Caco-2 (cell line): ENCODE measurements around the gene CPE. TPM values are rescaled to one million over a fixed set of nuclear protein-coding genes. Genes with fewer than 3 reads are reported as not detected.

Experiments
- BruUV-seq: library from RNA; stranded (reverse); fragments of 400-500 nt; replicated peaks from 2 replicates; lab custom pipeline; 2021; lab: Mats Ljungman, UMichigan
- CTCF ChIA-PET: fragments of 300-600 bp; sonication (Branson Sonifier 250); formaldehyde crosslinking; loops from one replicate; lab custom pipeline; 2022; ENCODE audit warnings: antibody characterized with exemption; lab: Charles Lee
- POLR2A ChIA-PET: fragments of 300-600 bp; sonication (Branson Sonifier 250); formaldehyde crosslinking; loops from one replicate; lab custom pipeline; 2022; ENCODE audit warnings: antibody characterized with exemption; lab: Charles Lee
- DNase-seq, 2 experiments: peaks; one replicate each; pipeline versions ENCODE4 v3.0.0 to v3.0.0-alpha.2; 2020 to 2022
- H3K27me3 ChIP-seq: replicated peaks from 2 replicates; pipeline ENCODE4 v1.6.0; 2011; ENCODE audit warnings: low read length; ENCODE audit not compliant: control insufficient read depth, insufficient read depth
- H3K36me3 ChIP-seq: 2 replicates; pipeline ENCODE4 v1.5.1; 2011; ENCODE audit warnings: low read length; ENCODE audit not compliant: control insufficient read depth, insufficient read depth
- H3K4me1 ChIP-seq: fragments of 250-450 bp; sonication (Bioruptor Pico); 2 replicates; pipeline ENCODE4 v1.5.1; 2020; ENCODE audit warnings: mild to moderate bottlenecking
- H3K4me3 ChIP-seq: 2 replicates; pipeline ENCODE4 v1.5.1; 2011; ENCODE audit warnings: low read depth, mild to moderate bottlenecking, control low read depth, low read length
- H3K9me3 ChIP-seq: fragments of 250-450 bp; sonication (Bioruptor Pico); 2 replicates; pipeline ENCODE4 v1.5.1; 2020; ENCODE audit warnings: mild to moderate bottlenecking, moderate library complexity
- H3K27ac Mint-ChIP-seq: one replicate; pipeline ENCODE4 v1.8.0; 2022; ENCODE audit warnings: mixed read lengths; ENCODE audit not compliant: unreplicated experiment
- H3K27me3 Mint-ChIP-seq: one replicate; pipeline ENCODE4 v1.8.0; 2022; ENCODE audit warnings: mixed read lengths; ENCODE audit not compliant: insufficient read depth, unreplicated experiment
- H3K36me3 Mint-ChIP-seq: one replicate; pipeline ENCODE4 v1.8.0; 2022; ENCODE audit warnings: mild to moderate bottlenecking, mixed read lengths; ENCODE audit not compliant: insufficient read depth, unreplicated experiment
- H3K4me1 Mint-ChIP-seq: one replicate; pipeline ENCODE4 v1.8.0; 2022; ENCODE audit warnings: low read depth, mixed read lengths; ENCODE audit not compliant: unreplicated experiment
- H3K4me3 Mint-ChIP-seq: one replicate; pipeline ENCODE4 v1.8.0; 2022; ENCODE audit warnings: mild to moderate bottlenecking, moderate library complexity, mixed read lengths; ENCODE audit not compliant: unreplicated experiment
- H3K9me3 Mint-ChIP-seq: one replicate; pipeline ENCODE4 v1.8.0; 2022; ENCODE audit warnings: mixed read lengths; ENCODE audit not compliant: unreplicated experiment
- CTCF ChIP-seq, 2 experiments: fragments of 200-600 bp in 1 of 2; IDR thresholded peaks; 1 replicate in 1 of 2; 2 replicates in 1 of 2; pipeline versions ENCODE4 v1.5.1 to v1.8.0; 2011 to 2022; ENCODE audit warnings: antibody characterized with exemption in 1 of 2, control low read depth in 1 of 2, inconsistent platforms in 1 of 2, low read depth in 1 of 2, low read length in 1 of 2, mild to moderate bottlenecking in 1 of 2, moderate library complexity in 1 of 2; ENCODE audit not compliant: insufficient read depth in 1 of 2, severe bottlenecking in 1 of 2, unreplicated experiment in 1 of 2
- intact Hi-C: fragments of 100-400 bp; cut with micrococcal nuclease; formaldehyde crosslinking; loops from one replicate; pipeline ENCODE4 v1.10.0; 2022; ENCODE audit not compliant: unreplicated experiment
- total RNA-seq: library from RNA; stranded (reverse); gene quantifications from 2 replicates; pipeline ENCODE4 v1.2.3, GENCODE V29; 2022

The CPE gene
- total RNA-seq, 1 experiment from 2014 or later = 5.9 TPM

- ChIA-PET CTCF (no interaction called here), POLR2A (no interaction called here)
- no peak overlapping the region for H3K4me3 Mint-ChIP-seq
- H3K36me3 Mint-ChIP-seq = no peaks in the 10 kb centered on the region
- no peaks in the 10 kb centered on the region for H3K9me3 Mint-ChIP-seq
- H3K27ac Mint-ChIP-seq = no peak overlapping the region
- H3K4me3 ChIP-seq = no peak overlapping the region
- intact Hi-C loops = loop anchor here (1.0 to 2.0 kb wide), 2 partner anchors 21 to 55 kb away; no protein-coding TSS in a partner anchor
- no peaks in the 10 kb centered on the region for H3K36me3 ChIP-seq
- DNase-seq = no peak
- peaks cover 13% of the 10 kb centered on the region for H3K4me1 Mint-ChIP-seq
- no peaks in the 10 kb centered on the region for H3K9me3 ChIP-seq
- no peaks in the 10 kb centered on the region for H3K27me3 ChIP-seq
- H3K4me1 ChIP-seq = peaks cover 7% of the 10 kb centered on the region; the same call in 1 of the 2 replicates
- H3K27me3 Mint-ChIP-seq = no peaks in the 10 kb centered on the region
- BruUV-seq = no TSS peak
- no peak for TF ChIP-seq CTCF (IDR thresholded peaks at IDR 0.05; ENCODE audit: insufficient read depth in 1 of 2, low read depth in 1 of 2, low read length in 1 of 2, severe bottlenecking in 1 of 2, unreplicated experiment in 1 of 2)
Measured at GRCh38 chr4:165439981-165440380, 61.2 kb downstream of the CPE start.

GRCh38 chr4:165440415-165441158 is 61.8 kb downstream of the CPE start:
- ChIA-PET POLR2A (no interaction called here), CTCF (no interaction called here)
- DNase-seq = peak; percentile 47 to 51
- Histone ChIP-seq H3K27me3 (no peaks in the 10 kb centered on the region), H3K36me3 (no peaks in the 10 kb centered on the region), H3K4me3 (no peak overlapping the region), H3K4me1 (peaks cover 7% of the 10 kb centered on the region; the same call in 1 of the 2 replicates), H3K9me3 (no peaks in the 10 kb centered on the region)
- BruUV-seq = no TSS peak
- H3K4me1 Mint-ChIP-seq = peaks cover 13% of the 10 kb centered on the region
- H3K36me3 Mint-ChIP-seq = no peaks in the 10 kb centered on the region
- H3K9me3 Mint-ChIP-seq = no peaks in the 10 kb centered on the region
- TF ChIP-seq CTCF (IDR thresholded peaks at IDR 0.05; ENCODE audit: insufficient read depth in 1 of 2, low read depth in 1 of 2, low read length in 1 of 2, severe bottlenecking in 1 of 2, unreplicated experiment in 1 of 2) = no peak
- no peaks in the 10 kb centered on the region for H3K27me3 Mint-ChIP-seq
- no peak overlapping the region for H3K27ac Mint-ChIP-seq
- intact Hi-C loops = loop anchor here (1.0 to 2.0 kb wide), 2 partner anchors 21 to 56 kb away; no protein-coding TSS in a partner anchor
- no peak overlapping the region for H3K4me3 Mint-ChIP-seq

GRCh38 chr4:165443276-165443675 is 64.5 kb downstream of the CPE start:
- ChIA-PET CTCF (no interaction called here), POLR2A (no interaction called here)
- Histone ChIP-seq H3K4me1 (peaks cover 7% of the 10 kb centered on the region; the same call in 1 of the 2 replicates), H3K36me3 (no peaks in the 10 kb centered on the region), H3K27me3 (no peaks in the 10 kb centered on the region), H3K4me3 (no peak overlapping the region), H3K9me3 (no peaks in the 10 kb centered on the region)
- no peak for DNase-seq
- no peaks in the 10 kb centered on the region for H3K36me3 Mint-ChIP-seq
- intact Hi-C loops = no loop called here
- no peak overlapping the region for H3K27ac Mint-ChIP-seq
- no peak for TF ChIP-seq CTCF (IDR thresholded peaks at IDR 0.05; ENCODE audit: insufficient read depth in 1 of 2, low read depth in 1 of 2, low read length in 1 of 2, severe bottlenecking in 1 of 2, unreplicated experiment in 1 of 2)
- no TSS peak for BruUV-seq
- H3K27me3 Mint-ChIP-seq = no peaks in the 10 kb centered on the region
- H3K4me1 Mint-ChIP-seq = peaks cover 13% of the 10 kb centered on the region
- H3K4me3 Mint-ChIP-seq = no peak overlapping the region
- H3K9me3 Mint-ChIP-seq = no peaks in the 10 kb centered on the region
